NCI-H748 treated with DMSO at 0.1 percent for 48 hours (cell line): ENCODE results near the gene GRID2.
"Not testable (repeated sequence)": the region's sequence is repeated elsewhere in the genome, so short reads cannot be mapped to it uniquely, and the experiment has no call there.

Source experiments
- DNase-seq: peaks from one replicate; lab custom pipeline; 2025; lab: John Stamatoyannopoulos, UW

The GRID2 gene

DNA sequence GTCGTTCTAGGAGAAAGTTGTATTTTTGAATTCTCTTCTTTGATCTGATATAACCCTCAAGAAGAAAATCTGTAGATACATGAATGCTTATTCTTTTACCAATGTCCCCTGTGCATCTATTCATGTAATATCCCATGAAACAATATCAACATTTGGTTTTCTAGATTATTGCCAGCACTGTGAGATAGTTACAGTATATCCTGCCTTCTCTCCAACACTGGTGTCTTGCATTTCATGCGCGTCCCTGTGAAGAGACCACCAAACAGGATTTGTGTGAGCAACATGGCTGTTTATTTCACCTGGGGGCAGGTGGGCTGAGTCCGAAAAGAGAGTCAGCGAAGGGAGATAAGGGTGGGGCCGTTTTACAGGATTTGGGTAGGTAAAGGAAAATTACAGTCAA, 135.0 kb downstream of the GRID2 start:
- DNase-seq, result not testable (repeated sequence)

GRCh38 chr4:92442131-92442530, 138.4 kb downstream of the GRID2 start:
- not testable (repeated sequence) for DNase-seq

GRCh38 chr4:92444143-92444843, 140.5 kb downstream of the GRID2 start:
- not testable (repeated sequence) for DNase-seq

- DNase-seq, result no peak
Observed at GRCh38 chr4:92445127-92445526, 141.4 kb downstream of the GRID2 start.

GRCh38 chr4:92447255-92447905, 143.6 kb downstream of the GRID2 start:
- DNase-seq, result no peak

DNA sequence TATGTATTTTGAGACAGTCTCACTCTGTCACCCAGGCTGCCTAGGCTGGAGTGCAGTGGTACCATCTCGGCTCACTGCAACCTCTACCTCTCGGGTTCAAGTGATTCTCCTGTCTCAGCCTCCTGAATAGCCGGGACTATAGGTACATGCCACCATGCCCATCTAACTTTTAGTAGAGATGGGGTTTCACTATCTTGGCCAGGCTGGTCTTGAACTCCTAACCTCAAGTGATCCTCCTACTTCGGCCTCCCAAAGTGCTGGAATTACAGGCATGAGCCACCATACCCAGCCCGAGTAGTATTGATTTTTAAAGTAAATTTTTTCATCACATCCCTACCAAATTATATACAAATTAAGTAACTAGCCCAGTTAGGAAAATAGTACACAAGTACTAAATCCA, 144.4 kb downstream of the GRID2 start:
- not testable (repeated sequence) for DNase-seq

DNA sequence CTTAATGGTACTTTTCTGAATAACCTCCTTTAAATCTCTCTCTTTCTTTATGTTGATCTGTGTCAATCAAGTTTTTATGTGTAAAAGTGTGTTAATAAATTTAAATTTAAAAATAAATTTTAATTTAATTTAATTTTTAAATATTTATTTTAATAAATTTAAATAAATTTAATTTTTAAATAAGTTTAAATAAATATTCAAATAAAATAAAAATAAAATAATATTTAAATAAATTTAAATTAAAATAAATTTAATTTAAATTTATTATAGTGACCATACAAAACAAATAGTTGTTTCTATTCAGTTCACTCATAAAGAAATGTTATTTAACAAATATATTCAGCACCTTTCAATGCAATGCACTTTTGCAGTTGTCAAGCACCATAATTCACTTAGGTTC, 146.9 kb downstream of the GRID2 start:
- no peak for DNase-seq

GRCh38 chr4:92451782-92452181, 148.0 kb downstream of the GRID2 start:
- no peak for DNase-seq

DNA sequence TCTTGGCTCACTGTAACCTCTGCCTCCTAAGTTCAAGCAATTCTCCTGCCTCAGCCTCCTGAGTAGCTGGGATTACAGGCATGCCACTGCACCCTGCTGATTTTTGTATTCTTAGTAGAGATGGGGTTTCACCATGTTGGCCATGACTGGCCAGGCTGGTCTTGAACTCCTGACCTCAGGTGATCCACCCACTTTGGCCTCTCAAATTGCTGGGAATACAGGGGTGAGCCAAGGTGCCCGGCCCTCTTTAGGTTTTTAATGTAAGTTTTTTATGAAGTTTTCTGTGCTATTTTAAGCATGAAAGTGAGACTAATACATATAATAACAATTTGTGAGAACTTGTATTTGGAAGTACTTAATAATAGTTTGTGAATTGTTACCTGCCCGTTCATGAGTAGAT, 148.6 kb downstream of the GRID2 start:
- DNase-seq, result not testable (repeated sequence)

GRCh38 chr4:92455329-92455839, 151.6 kb downstream of the GRID2 start:
- no peak for DNase-seq

DNA sequence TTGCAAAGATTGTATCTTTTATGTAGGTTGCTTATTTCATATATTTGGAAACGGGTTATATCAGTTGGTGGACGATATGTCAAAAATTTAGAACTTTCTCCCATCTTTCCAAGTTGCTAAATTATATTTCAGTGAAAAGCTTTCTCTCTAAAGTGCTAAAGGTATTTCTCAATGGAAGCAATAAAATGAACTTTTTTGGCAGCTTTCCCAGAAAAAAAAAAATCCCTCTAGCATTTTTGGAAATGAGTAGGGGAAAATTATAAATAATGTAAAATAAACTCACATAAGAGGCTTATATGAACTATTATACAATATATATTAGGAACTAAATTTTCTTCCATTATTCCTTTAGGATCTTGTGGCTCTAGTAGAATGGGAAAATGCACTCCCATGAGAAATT, 152.2 kb downstream of the GRID2 start:
- no peak for DNase-seq

- DNase-seq, result no peak
Observed at GRCh38 chr4:92461732-92462131, 158.0 kb downstream of the GRID2 start.

GRCh38 chr4:92477298-92477697, 173.5 kb downstream of the GRID2 start:
- no peak for DNase-seq

DNA sequence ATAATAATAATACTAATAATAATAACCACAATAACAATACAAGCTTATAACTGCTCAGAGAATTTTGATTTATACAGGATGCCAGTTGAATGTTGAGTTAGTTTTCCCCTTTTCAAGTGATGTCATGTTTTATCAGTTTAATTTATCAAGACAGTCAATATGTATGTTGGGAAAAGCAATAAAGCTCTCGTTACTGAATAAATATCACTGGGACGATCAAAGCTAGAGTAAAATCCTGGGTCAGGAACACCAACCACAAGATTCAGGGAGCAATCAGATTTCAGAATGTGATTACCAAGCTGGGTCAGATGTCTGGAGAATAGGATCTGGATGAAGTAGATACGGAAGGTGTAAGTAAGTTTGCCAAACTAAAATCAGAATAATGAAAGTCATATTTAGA, 179.6 kb downstream of the GRID2 start:
- DNase-seq, result no peak

GRCh38 chr4:92488496-92488895, 184.7 kb downstream of the GRID2 start:
- no peak for DNase-seq

- DNase-seq, result no peak
Observed at GRCh38 chr4:92497141-92497540, 193.4 kb downstream of the GRID2 start.

GRCh38 chr4:92501456-92501855, 197.7 kb downstream of the GRID2 start:
- DNase-seq, result no peak

GRCh38 chr4:92506933-92507332, 203.2 kb downstream of the GRID2 start:
- DNase-seq, result no peak

DNA sequence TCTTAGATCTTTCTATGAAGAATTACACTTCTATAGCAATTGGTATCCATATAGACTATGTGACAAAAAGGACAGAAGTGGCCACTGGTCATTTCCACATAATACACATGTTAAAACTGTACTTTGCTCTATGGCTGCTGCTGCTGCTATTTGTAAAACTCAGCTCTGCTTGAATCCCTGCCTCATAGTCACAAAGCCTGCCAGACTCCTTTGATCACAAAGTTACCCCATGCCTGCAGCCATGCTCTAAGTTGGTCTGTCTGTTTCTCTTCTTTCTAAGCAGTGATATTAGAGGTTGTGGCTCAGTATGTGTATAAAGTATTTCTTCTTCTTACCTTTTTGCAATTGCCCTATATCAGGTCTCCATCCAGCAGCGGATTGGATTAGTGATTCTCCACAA, 210.9 kb downstream of the GRID2 start:
- DNase-seq, result no peak

DNA sequence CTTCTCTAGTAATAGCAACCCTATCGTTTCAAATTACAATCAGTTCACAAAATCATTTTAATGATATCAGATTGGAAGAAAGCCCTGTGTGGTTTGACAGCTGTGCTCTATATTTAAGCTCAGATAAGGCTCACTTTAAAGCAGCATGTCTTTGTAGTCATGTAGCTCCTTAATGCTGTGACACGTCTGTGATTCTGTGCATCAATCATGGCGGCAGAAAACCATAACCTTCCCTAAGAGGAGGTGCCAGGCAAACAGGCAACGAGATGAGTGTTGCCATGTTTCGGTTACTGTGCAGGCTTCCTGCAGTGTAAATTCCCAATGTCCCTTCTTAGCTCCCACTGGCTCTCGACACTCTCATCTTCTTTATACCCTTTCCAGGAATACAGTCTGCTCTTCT, 212.7 kb downstream of the GRID2 start:
- DNase-seq, result no peak

DNA sequence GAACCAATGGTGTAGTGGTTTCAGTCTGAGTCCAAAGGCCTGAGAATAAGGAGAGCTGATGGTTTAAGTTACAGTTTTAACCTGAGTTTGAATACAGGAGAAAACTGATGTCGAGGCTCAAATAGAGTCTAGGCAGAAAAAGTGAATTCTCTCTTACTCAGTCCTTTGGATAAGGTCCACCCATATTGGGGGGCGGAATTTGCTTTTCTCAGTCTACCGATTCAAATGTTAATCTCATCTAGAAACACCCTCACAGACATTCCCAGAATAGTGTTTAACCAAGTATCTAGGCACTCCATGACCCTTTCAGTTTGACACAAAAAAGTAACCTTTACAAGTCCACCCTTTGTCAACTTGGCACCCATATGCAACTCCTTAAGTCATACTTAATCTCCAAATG, 216.0 kb downstream of the GRID2 start:
- DNase-seq, result no peak

- no peak for DNase-seq
Observed at GRCh38 chr4:92520563-92520962, 216.8 kb downstream of the GRID2 start.

DNA sequence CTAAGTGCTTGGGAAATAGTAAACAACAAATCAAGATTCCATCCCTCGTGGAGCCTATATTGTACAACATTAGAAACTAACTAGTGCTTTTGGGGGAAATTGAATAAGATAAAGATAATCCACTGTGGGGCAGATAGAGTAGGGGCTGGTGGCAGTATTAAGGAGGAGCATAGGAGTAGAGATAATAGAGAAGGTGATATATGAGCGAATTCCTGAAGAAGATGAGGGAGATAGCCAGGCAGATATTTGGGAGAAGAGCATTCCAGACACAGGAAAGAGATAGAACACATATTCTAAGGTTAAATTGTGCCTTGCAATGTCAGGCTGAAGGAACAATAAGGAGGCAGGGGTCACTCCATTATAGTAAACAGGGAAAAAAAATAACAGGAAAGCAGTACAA, 218.2 kb downstream of the GRID2 start:
- DNase-seq, result no peak

DNA sequence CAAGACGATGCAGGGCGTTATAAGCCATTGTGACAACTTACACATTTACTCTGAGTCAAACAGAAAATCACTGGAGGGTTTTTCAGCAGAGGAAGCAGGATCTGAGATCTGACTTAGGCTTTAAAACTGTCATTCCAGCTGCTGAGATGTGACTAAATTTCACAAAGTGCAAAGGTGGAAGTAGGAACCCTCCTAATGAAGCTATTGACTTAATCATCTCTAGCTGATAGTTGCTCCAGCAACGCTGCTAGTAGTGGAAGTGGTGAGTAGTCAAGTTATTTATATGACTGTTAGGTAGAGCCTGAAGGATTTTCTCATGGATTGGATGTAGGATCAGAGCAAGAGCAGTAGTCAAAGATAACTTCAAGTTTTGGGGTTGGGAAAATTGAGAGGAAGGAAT, 218.6 kb downstream of the GRID2 start:
- DNase-seq, result no peak
